Measurements from ENCODE around the gene AGAP9. TPM values are rescaled to one million over a fixed set of nuclear protein-coding genes. Genes with fewer than 3 reads are reported as not detected.

The AGAP9 gene
- total and polyA plus RNA-seq, 2 of the 8 experiments (the other 6 are each of a cell fraction or from before 2014, with no cell fraction given) = 7.2 to 9.3 TPM

DNA sequence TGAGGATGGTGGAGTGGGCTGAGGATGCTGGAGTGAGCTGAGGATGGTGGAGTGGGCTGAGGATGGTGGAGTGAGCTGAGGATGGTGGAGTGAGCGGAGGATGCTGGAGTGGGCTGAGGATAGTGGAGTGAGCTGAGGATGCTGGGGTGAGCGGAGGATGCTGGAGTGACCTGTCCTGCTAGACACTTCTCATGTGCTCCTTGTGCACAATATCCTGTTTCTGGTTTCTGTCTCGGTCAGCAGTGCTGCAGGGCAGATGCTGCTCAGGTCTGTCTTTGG, 68.7 kb downstream of the AGAP9 start:
- no peak overlapping the region for H3K4me3 ChIP-seq (ENCODE audit: extremely low read depth in 1 of 4, insufficient read depth in 2 of 4, low read depth in 3 of 4, low read length in 4 of 4)
- H3K23me2 ChIP-seq (ENCODE audit: low read depth, low read length) = peaks cover 2% of the 10 kb centered on the region; the same call in 1 of the 2 replicates
- no peaks in the 10 kb centered on the region for H3K27me3 ChIP-seq (replicated peaks in 1 of 4; ENCODE audit: control insufficient read depth in 3 of 4, extremely low read depth in 1 of 4, insufficient read depth in 3 of 4, low read length in 3 of 4)
- no peak overlapping the region for H2AK5ac ChIP-seq (ENCODE audit: low read depth, low read length)
- no peak overlapping the region for H3K27ac ChIP-seq (ENCODE audit: low read depth, low read length)
- no peak overlapping the region for H2BK12ac ChIP-seq (ENCODE audit: low read depth, low read length)
- H3K79me2 ChIP-seq (ENCODE audit: control insufficient read depth in 1 of 2, insufficient read depth in 2 of 2, low read length in 2 of 2) = no peaks in the 10 kb centered on the region
- no peak overlapping the region for H3K9ac ChIP-seq (replicated peaks in 1 of 4; ENCODE audit: extremely low read depth in 1 of 4, low read depth in 3 of 4, low read length in 3 of 4)
- no peak for DNase-seq (ENCODE audit: low read depth in 1 of 2, low spot score in 2 of 2)
- ChIA-PET POLR2A (ENCODE audit: partially characterized antibody) (no interaction called here), CTCF (ENCODE audit: partially characterized antibody) (interaction anchor here (1.0 to 1.7 kb wide), 3 partner anchors 14 to 93 kb away, joined by 3 to 6 read pairs (median 3); no protein-coding TSS in a partner anchor)
- no peak overlapping the region for H4K8ac ChIP-seq (ENCODE audit: extremely low read depth, insufficient read depth, low read length)
- H3K4me1 ChIP-seq (replicated peaks in 1 of 4; ENCODE audit: control insufficient read depth in 3 of 4, insufficient read depth in 4 of 4, low read length in 3 of 4) = peaks cover 0 to 7% (median 3%) of the 10 kb centered on the region in 4 experiments; a peak in 4 of 7 replicates
- no peak overlapping the region for H3K14ac ChIP-seq (ENCODE audit: insufficient read length)
- WGBS, 2 experiments (ENCODE audit: extremely low coverage in 1 of 2, insufficient coverage in 1 of 2, insufficient read length in 1 of 2, insufficient replicate concordance in 2 of 2, low coverage in 1 of 2, low lambda C conversion rate in 2 of 2, missing lambda C conversion rate in 1 of 2) = 93% methylated on average over 3 of the region's 3 CpGs; no CpG with 5 or more reads in 1 of the 2 experiments
- H3K56ac ChIP-seq (replicated peaks; ENCODE audit: insufficient read length, low read depth, low read length) = no peak overlapping the region
- H3K4me2 ChIP-seq (ENCODE audit: insufficient read depth in 1 of 2, low read depth in 2 of 2, low read length in 2 of 2) = no peak overlapping the region
- H3K79me1 ChIP-seq (ENCODE audit: low read depth, low read length) = no peaks in the 10 kb centered on the region
- H3K9me3 ChIP-seq (ENCODE audit: insufficient read depth in 2 of 2, low read depth in 1 of 2, low read length in 1 of 2) = no peaks in the 10 kb centered on the region
- no peaks in the 10 kb centered on the region for H3K36me3 ChIP-seq (ENCODE audit: control insufficient read depth in 2 of 4, insufficient read depth in 4 of 4, low read length in 3 of 4)
- no peak overlapping the region for H3K4ac ChIP-seq (replicated peaks; ENCODE audit: insufficient read length, low read depth, low read length)
- no peak overlapping the region for H3K23ac ChIP-seq (ENCODE audit: insufficient read length)
- no peak overlapping the region for H4K5ac ChIP-seq (ENCODE audit: insufficient read length, low read depth, low read length)
- no peaks in the 10 kb centered on the region for H4K20me1 ChIP-seq (replicated peaks in 1 of 2; ENCODE audit: control insufficient read depth in 1 of 2, insufficient read depth in 2 of 2, low read length in 2 of 2)
- H2BK120ac ChIP-seq (replicated peaks; ENCODE audit: low read depth, low read length) = no peak overlapping the region
- no peak overlapping the region for H2BK20ac ChIP-seq (ENCODE audit: low read length)
- H2BK15ac ChIP-seq (ENCODE audit: low read length) = no peak overlapping the region
- no peak overlapping the region for H4K91ac ChIP-seq (replicated peaks; ENCODE audit: insufficient read length, low read length)
- H3K18ac ChIP-seq (ENCODE audit: extremely low read depth, low read length) = no peak overlapping the region
- H2AFZ ChIP-seq (ENCODE audit: low read length) = no peak overlapping the region
- H2BK5ac ChIP-seq (ENCODE audit: low read depth, low read length) = no peak overlapping the region
- no peak for FAIRE-seq
- TF ChIP-seq EZH2 (IDR thresholded peaks at IDR 0.05; ENCODE audit: low read depth, low read length, severe bottlenecking) = no peak
- no peak for TF ChIP-seq FOSL1 (IDR thresholded peaks at IDR 0.05; ENCODE audit: insufficient read depth, low read depth, low read length)
- TF ChIP-seq EP300 (IDR thresholded peaks at IDR 0.05; ENCODE audit: borderline replicate concordance in 1 of 2, low read depth in 2 of 2, low read length in 2 of 2) = no peak
- no peak for TF ChIP-seq NANOG (IDR thresholded peaks at IDR 0.05; ENCODE audit: insufficient read depth, low read depth, low read length, poor library complexity, severe bottlenecking)
